Endodermal cell (in vitro differentiated cells): ENCODE results near the gene PLB1. TPM values are rescaled to one million over a fixed set of nuclear protein-coding genes. Genes with fewer than 3 reads are reported as not detected.

ENCODE experiments used
- DNase-seq: peaks from one replicate; pipeline ENCODE4 v3.0.0-alpha.2; 2017
- H3K27ac ChIP-seq: 2 replicates; pipeline ENCODE4 v1.5.1; 2013; ENCODE audit warnings: mild to moderate bottlenecking, low read depth, low read length, moderate library complexity
- H3K27me3 ChIP-seq: 2 replicates; pipeline ENCODE4 v1.6.1; 2013; ENCODE audit warnings: mild to moderate bottlenecking, low read length, moderate library complexity; ENCODE audit not compliant: insufficient read depth, control insufficient read depth, poor library complexity, severe bottlenecking
- H3K36me3 ChIP-seq: 2 replicates; pipeline ENCODE4 v1.7.0; 2013; ENCODE audit warnings: mild to moderate bottlenecking, low read length, moderate library complexity; ENCODE audit not compliant: control insufficient read depth, insufficient read depth
- H3K4me1 ChIP-seq: one replicate; pipeline ENCODE4 v1.7.0; 2013; ENCODE audit warnings: low read length; ENCODE audit not compliant: control insufficient read depth, insufficient read depth
- H3K4me3 ChIP-seq: 2 replicates; pipeline ENCODE4 v1.5.1; 2013; ENCODE audit warnings: mild to moderate bottlenecking, low read length, moderate library complexity
- H3K9ac ChIP-seq: 2 replicates; pipeline ENCODE4 v1.6.1; 2013; ENCODE audit warnings: mild to moderate bottlenecking, low read length, moderate library complexity; ENCODE audit not compliant: poor library complexity, severe bottlenecking; ENCODE audit errors: extremely low read depth
- H3K9me3 ChIP-seq: 2 replicates; pipeline ENCODE4 v1.6.1; 2013; ENCODE audit warnings: mild to moderate bottlenecking, low read length, moderate library complexity; ENCODE audit not compliant: control insufficient read depth
- H3K27ac Mint-ChIP-seq: 2 replicates; pipeline ENCODE4 v1.8.0; 2020; ENCODE audit warnings: mixed read lengths
- H3K27me3 Mint-ChIP-seq: 2 replicates; pipeline ENCODE4 v1.8.0; 2021; ENCODE audit warnings: mild to moderate bottlenecking, mixed read lengths; ENCODE audit not compliant: insufficient read depth
- H3K36me3 Mint-ChIP-seq: 2 replicates; pipeline ENCODE4 v1.8.0; 2020; ENCODE audit warnings: low read depth, mixed read lengths
- H3K4me1 Mint-ChIP-seq: 2 replicates; pipeline ENCODE4 v1.8.0; 2020; ENCODE audit warnings: mixed read lengths
- H3K4me3 Mint-ChIP-seq: 2 replicates; pipeline ENCODE4 v1.8.0; 2020; ENCODE audit warnings: mild to moderate bottlenecking, moderate library complexity, mixed read lengths
- H3K9me3 Mint-ChIP-seq: 2 replicates; pipeline ENCODE4 v1.8.0; 2020; ENCODE audit warnings: mild to moderate bottlenecking, mixed read lengths
- WGBS, 2 experiments: methylation state at CpG; one replicate each; pipeline versions ENCODE4 v1.1.5 to v1.1.7; 2013; ENCODE audit warnings: missing lambda C conversion rate in 2 of 2, mixed read lengths in 1 of 2; ENCODE audit not compliant: insufficient coverage in 1 of 2, insufficient read length in 1 of 2; 5-methylcytosine and 5-hydroxymethylcytosine counted together
- total RNA-seq, 2 donors: library from RNA; stranded (reverse); fragmentation: NEBNext Ultra II Directional in 1 of 2; extraction: Animal tissue kit (Norgen Biotek cat#: 25700) in 1 of 2; gene quantifications; 2 replicates in 1 of 2; 3 replicates in 1 of 2; pipeline ENCODE4 v1.2.1, GENCODE V29; 2021
- TF ChIP-seq, protein P1 (sequence below): fragments of 200-600 bp; sonication (generic); conservative IDR thresholded peaks from 2 replicates; pipeline ENCODE4 v1.5.0; 2021; ENCODE audit warnings: antibody characterized with exemption, mild to moderate bottlenecking

PLB1 gene
- total RNA-seq, 2 donors from 2014 or later: 0.35 to 0.38 TPM

DNA sequence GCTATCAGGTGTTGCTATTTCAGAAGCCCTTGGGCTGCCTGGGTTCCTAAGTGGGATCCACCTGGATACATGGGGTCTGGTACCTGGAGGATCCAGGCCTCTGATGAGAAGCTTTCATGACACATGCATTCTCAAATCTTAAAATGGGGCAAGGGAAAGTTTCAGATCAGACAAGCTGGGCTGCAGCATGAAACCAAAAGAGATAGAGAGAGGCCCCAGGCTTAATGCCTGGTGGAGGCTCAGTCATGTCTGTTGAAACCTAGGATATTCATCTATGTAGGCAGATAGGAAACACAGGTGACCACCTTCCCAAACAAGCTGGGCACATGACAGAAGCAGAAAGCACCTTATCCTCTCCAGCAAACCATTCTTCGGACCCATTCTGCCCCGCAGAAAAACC, 18.8 kb upstream of the PLB1 start:
- WGBS, 2 experiments: 92% methylated on average over 2 of the region's 2 CpGs; no CpG with 5 or more reads in 1 of the 2 experiments
- Mint-ChIP-seq H3K4me3 (no peak overlapping the region), H3K27me3 (peaks cover 11% of the 10 kb centered on the region), H3K36me3 (no peaks in the 10 kb centered on the region), H3K27ac (no peak overlapping the region), H3K4me1 (no peaks in the 10 kb centered on the region), H3K9me3 (peaks cover 4% of the 10 kb centered on the region)
- Histone ChIP-seq H3K9ac (no peak overlapping the region), H3K4me3 (no peak overlapping the region), H3K9me3 (no peaks in the 10 kb centered on the region), H3K4me1 (no peaks in the 10 kb centered on the region), H3K27me3 (no peaks in the 10 kb centered on the region), H3K36me3 (no peaks in the 10 kb centered on the region), H3K27ac (no peak overlapping the region)
- TF ChIP-seq, protein P1, sequence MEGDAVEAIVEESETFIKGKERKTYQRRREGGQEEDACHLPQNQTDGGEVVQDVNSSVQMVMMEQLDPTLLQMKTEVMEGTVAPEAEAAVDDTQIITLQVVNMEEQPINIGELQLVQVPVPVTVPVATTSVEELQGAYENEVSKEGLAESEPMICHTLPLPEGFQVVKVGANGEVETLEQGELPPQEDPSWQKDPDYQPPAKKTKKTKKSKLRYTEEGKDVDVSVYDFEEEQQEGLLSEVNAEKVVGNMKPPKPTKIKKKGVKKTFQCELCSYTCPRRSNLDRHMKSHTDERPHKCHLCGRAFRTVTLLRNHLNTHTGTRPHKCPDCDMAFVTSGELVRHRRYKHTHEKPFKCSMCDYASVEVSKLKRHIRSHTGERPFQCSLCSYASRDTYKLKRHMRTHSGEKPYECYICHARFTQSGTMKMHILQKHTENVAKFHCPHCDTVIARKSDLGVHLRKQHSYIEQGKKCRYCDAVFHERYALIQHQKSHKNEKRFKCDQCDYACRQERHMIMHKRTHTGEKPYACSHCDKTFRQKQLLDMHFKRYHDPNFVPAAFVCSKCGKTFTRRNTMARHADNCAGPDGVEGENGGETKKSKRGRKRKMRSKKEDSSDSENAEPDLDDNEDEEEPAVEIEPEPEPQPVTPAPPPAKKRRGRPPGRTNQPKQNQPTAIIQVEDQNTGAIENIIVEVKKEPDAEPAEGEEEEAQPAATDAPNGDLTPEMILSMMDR: no peak
- no peak for DNase-seq

DNA sequence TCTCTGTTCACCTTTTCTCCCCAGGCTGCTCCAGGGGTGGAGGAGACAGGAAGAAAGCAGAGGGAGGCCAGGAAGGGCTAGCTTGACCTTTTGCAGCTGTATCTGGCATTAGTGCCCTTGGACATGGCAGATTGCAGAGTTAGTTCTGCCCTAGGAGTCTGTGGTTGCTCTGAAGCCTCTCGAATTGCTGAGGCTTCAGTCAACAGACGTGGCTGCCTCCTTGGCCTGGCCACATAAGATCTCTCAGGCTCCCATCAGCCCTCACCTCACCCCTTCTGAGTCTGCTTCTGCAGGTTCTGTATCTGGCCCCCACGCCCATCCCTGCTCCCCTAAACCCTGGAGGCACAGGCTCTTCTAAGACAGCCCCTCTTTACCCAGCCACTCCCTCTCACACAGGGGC, 18.2 kb upstream of the PLB1 start:
- H3K9me3 Mint-ChIP-seq: peaks cover 4% of the 10 kb centered on the region
- no peak overlapping the region for H3K27ac ChIP-seq
- H3K4me1 Mint-ChIP-seq: peaks cover 1% of the 10 kb centered on the region
- no peaks in the 10 kb centered on the region for H3K9me3 ChIP-seq
- no peaks in the 10 kb centered on the region for H3K36me3 ChIP-seq
- H3K4me1 ChIP-seq: no peaks in the 10 kb centered on the region
- H3K27me3 ChIP-seq: no peaks in the 10 kb centered on the region
- no peaks in the 10 kb centered on the region for H3K36me3 Mint-ChIP-seq
- TF ChIP-seq, protein P1: no peak
- H3K27me3 Mint-ChIP-seq: peaks cover 11% of the 10 kb centered on the region
- no peak for DNase-seq
- no peak overlapping the region for H3K27ac Mint-ChIP-seq
- no peak overlapping the region for H3K9ac ChIP-seq
- no peak overlapping the region for H3K4me3 Mint-ChIP-seq
- H3K4me3 ChIP-seq: no peak overlapping the region
- 67% methylated on average over 3 of the region's 3 CpGs; no CpG with 5 or more reads in 1 of the 2 experiments for WGBS, 2 experiments

DNA sequence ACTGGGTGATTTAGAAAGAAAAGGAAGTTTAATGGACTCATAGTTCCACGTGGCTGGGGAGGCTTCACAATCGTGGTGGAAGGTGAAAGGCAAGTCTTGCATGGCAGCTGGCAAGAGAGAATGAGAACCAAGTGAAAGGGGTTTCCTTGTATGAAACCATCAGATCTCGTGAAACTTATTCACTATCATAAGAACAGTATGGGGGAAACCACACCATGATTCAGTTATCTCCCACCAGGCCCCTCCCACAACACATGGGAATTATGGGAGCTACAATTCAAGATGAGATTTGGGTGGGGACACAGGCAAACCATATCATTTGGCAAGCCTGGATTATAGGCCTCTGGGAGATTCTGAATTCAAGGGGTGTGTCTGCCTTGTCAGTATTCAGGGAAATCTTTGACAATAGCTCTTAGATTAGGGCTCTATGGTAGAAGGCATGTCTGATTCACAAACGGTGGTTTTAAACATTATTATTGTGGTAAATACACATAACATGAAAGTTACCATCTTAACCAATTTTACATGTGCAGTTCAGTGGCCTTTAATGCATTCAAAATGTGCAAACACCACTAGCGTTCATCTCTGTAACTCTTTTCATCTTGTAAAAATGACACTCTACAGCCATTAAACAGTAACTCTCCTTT, 15.3 kb upstream of the PLB1 start:
- no peak overlapping the region for H3K27ac Mint-ChIP-seq
- WGBS, 2 experiments: 76 to 90% methylated on average over 4 to 5 of the region's 5 CpGs
- no peaks in the 10 kb centered on the region for H3K36me3 ChIP-seq
- no peak overlapping the region for H3K27ac ChIP-seq
- H3K27me3 Mint-ChIP-seq: peaks cover 9% of the 10 kb centered on the region
- no peak overlapping the region for H3K4me3 ChIP-seq
- no peaks in the 10 kb centered on the region for H3K9me3 ChIP-seq
- no peak overlapping the region for H3K9ac ChIP-seq
- no peaks in the 10 kb centered on the region for H3K36me3 Mint-ChIP-seq
- TF ChIP-seq, protein P1: no peak
- no peaks in the 10 kb centered on the region for H3K9me3 Mint-ChIP-seq
- no peak overlapping the region for H3K4me3 Mint-ChIP-seq
- H3K27me3 ChIP-seq: no peaks in the 10 kb centered on the region
- no peaks in the 10 kb centered on the region for H3K4me1 ChIP-seq
- DNase-seq: no peak
- H3K4me1 Mint-ChIP-seq: peaks cover 1% of the 10 kb centered on the region
